ENCODE data around the gene BRAF. TPM values are rescaled to one million over a fixed set of nuclear protein-coding genes. Genes with fewer than 3 reads are reported as not detected.

BRAF gene
- total RNA-seq, 1 donor from 2014 or later: 60.5 TPM

- no peaks in the 10 kb centered on the region for H3K27me3 Mint-ChIP-seq
- no peak overlapping the region for H3K4me3 Mint-ChIP-seq (ENCODE audit: low read depth)
- no peak for DNase-seq (ENCODE audit: low spot score, unreplicated experiment)
- peaks cover 3% of the 10 kb centered on the region for H3K4me1 Mint-ChIP-seq (ENCODE audit: low read depth)
- peaks cover 1% of the 10 kb centered on the region for H3K36me3 Mint-ChIP-seq (ENCODE audit: insufficient read depth)
- no peak for TF ChIP-seq CTCF (IDR thresholded peaks at IDR 0.05; ENCODE audit: unreplicated experiment)
- no peaks in the 10 kb centered on the region for H3K9me3 Mint-ChIP-seq (ENCODE audit: low read depth)
- H3K27ac Mint-ChIP-seq: no peak overlapping the region
These were observed 114.3 kb downstream of the BRAF start for GRCh38 chr7:140810385-140810784.

- H3K27me3 Mint-ChIP-seq: no peaks in the 10 kb centered on the region
- H3K36me3 Mint-ChIP-seq (ENCODE audit: insufficient read depth): peaks cover 9% of the 10 kb centered on the region
- H3K4me3 Mint-ChIP-seq (ENCODE audit: low read depth): no peak overlapping the region
- no peaks in the 10 kb centered on the region for H3K4me1 Mint-ChIP-seq (ENCODE audit: low read depth)
- H3K9me3 Mint-ChIP-seq (ENCODE audit: low read depth): no peaks in the 10 kb centered on the region
- no peak overlapping the region for H3K27ac Mint-ChIP-seq
- no peak for DNase-seq (ENCODE audit: low spot score, unreplicated experiment)
- no peak for TF ChIP-seq CTCF (IDR thresholded peaks at IDR 0.05; ENCODE audit: unreplicated experiment)
These were observed 145.8 kb downstream of the BRAF start for GRCh38 chr7:140778975-140779374.

- Mint-ChIP-seq H3K4me3 (ENCODE audit: low read depth) (no peak overlapping the region), H3K9me3 (ENCODE audit: low read depth) (no peaks in the 10 kb centered on the region), H3K4me1 (ENCODE audit: low read depth) (no peaks in the 10 kb centered on the region), H3K27me3 (no peaks in the 10 kb centered on the region), H3K36me3 (ENCODE audit: insufficient read depth) (peaks cover 10% of the 10 kb centered on the region), H3K27ac (no peak overlapping the region)
- no peak for TF ChIP-seq CTCF (IDR thresholded peaks at IDR 0.05; ENCODE audit: unreplicated experiment)
- DNase-seq (ENCODE audit: low spot score, unreplicated experiment): no peak
These were observed 146.2 kb downstream of the BRAF start for GRCh38 chr7:140778568-140778967.

GRCh38 chr7:140774371-140774770 is 150.4 kb downstream of the BRAF start:
- no peak for TF ChIP-seq CTCF (IDR thresholded peaks at IDR 0.05; ENCODE audit: unreplicated experiment)
- no peak for DNase-seq (ENCODE audit: low spot score, unreplicated experiment)
- Mint-ChIP-seq H3K4me1 (ENCODE audit: low read depth) (no peaks in the 10 kb centered on the region), H3K27me3 (no peaks in the 10 kb centered on the region), H3K27ac (no peak overlapping the region), H3K36me3 (ENCODE audit: insufficient read depth) (peaks cover 12% of the 10 kb centered on the region), H3K4me3 (ENCODE audit: low read depth) (no peak overlapping the region), H3K9me3 (ENCODE audit: low read depth) (no peaks in the 10 kb centered on the region)

GRCh38 chr7:140773104-140773503 is 151.6 kb downstream of the BRAF start:
- Mint-ChIP-seq H3K9me3 (ENCODE audit: low read depth) (no peaks in the 10 kb centered on the region), H3K27ac (no peak overlapping the region), H3K4me1 (ENCODE audit: low read depth) (no peaks in the 10 kb centered on the region), H3K4me3 (ENCODE audit: low read depth) (no peak overlapping the region), H3K27me3 (no peaks in the 10 kb centered on the region), H3K36me3 (ENCODE audit: insufficient read depth) (peaks cover 16% of the 10 kb centered on the region)
- no peak for TF ChIP-seq CTCF (IDR thresholded peaks at IDR 0.05; ENCODE audit: unreplicated experiment)
- DNase-seq (ENCODE audit: low spot score, unreplicated experiment): no peak

Measured in progenitor cell of endocrine pancreas (in vitro differentiated cells).